Measurements from ENCODE around the gene MAP6D1.
"Not testable (repeated sequence)": the region's sequence is repeated elsewhere in the genome, so short reads cannot be mapped to it uniquely, and the experiment has no call there.

MAP6D1 gene

DNA sequence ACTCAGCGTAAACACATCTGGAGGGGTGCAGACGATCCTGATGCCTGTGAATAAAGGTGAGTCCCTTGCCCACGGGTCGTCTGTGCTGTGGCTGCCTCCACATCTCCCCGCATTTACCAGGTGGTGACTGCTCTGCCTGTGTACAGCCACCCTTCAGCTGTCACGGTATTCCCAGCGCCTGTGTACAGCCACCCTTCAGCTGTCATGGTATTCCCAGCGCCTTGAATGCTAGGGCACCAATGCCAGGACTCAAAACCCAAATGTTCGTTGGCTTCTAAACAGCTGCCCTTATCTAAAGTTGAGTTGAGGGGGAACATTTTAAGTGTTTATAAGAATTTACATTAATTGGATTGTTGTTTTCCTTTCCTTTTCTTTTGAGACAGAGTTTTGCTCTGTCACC lies 27.4 kb downstream of the MAP6D1 start:
- no peak overlapping the region for H3K4me3 ChIP-seq (ENCODE audit: low read depth, low read length)
- DNase-seq (ENCODE audit: low read depth), result no peak
- TF ChIP-seq MYC (IDR thresholded peaks at IDR 0.05; ENCODE audit: low read depth, low read length), result no peak
- no peak for TF ChIP-seq POLR2A (IDR thresholded peaks at IDR 0.05; ENCODE audit: extremely low read depth, insufficient read length)
- TF ChIP-seq, protein P1, sequence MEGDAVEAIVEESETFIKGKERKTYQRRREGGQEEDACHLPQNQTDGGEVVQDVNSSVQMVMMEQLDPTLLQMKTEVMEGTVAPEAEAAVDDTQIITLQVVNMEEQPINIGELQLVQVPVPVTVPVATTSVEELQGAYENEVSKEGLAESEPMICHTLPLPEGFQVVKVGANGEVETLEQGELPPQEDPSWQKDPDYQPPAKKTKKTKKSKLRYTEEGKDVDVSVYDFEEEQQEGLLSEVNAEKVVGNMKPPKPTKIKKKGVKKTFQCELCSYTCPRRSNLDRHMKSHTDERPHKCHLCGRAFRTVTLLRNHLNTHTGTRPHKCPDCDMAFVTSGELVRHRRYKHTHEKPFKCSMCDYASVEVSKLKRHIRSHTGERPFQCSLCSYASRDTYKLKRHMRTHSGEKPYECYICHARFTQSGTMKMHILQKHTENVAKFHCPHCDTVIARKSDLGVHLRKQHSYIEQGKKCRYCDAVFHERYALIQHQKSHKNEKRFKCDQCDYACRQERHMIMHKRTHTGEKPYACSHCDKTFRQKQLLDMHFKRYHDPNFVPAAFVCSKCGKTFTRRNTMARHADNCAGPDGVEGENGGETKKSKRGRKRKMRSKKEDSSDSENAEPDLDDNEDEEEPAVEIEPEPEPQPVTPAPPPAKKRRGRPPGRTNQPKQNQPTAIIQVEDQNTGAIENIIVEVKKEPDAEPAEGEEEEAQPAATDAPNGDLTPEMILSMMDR (IDR thresholded peaks at IDR 0.05; ENCODE audit: low read depth, low read length), result no peak
- TF ChIP-seq, protein P2, sequence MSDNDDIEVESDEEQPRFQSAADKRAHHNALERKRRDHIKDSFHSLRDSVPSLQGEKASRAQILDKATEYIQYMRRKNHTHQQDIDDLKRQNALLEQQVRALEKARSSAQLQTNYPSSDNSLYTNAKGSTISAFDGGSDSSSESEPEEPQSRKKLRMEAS (IDR thresholded peaks at IDR 0.05; ENCODE audit: low read depth, low read length), result no peak

DNA sequence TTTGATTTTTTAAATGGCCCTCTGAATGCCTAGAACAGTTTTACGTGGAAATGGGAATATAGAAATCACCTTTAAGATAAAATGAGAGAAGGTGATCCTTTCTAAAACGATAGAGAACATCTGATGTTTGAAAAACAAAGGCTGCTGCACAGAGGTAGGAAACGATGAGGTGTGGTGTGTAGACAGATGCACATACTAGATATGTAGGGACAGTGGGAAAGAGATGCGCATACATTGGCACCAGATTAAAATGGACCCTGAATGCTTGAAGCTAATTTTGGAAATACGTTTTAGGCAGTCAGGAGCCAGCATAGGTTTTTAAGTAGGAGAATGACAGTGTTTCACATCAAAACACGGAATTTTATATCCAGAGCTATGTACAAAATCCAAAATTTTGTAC lies 29.0 kb downstream of the MAP6D1 start:
- no peak overlapping the region for H3K4me3 ChIP-seq (ENCODE audit: low read depth, low read length)
- DNase-seq (ENCODE audit: low read depth), result no peak
- TF ChIP-seq, protein P2 (IDR thresholded peaks at IDR 0.05; ENCODE audit: low read depth, low read length), result no peak
- TF ChIP-seq MYC (IDR thresholded peaks at IDR 0.05; ENCODE audit: low read depth, low read length) (no peak), POLR2A (IDR thresholded peaks at IDR 0.05; ENCODE audit: extremely low read depth, insufficient read length) (no peak)
- TF ChIP-seq, protein P1 (IDR thresholded peaks at IDR 0.05; ENCODE audit: low read depth, low read length), result no peak

DNA sequence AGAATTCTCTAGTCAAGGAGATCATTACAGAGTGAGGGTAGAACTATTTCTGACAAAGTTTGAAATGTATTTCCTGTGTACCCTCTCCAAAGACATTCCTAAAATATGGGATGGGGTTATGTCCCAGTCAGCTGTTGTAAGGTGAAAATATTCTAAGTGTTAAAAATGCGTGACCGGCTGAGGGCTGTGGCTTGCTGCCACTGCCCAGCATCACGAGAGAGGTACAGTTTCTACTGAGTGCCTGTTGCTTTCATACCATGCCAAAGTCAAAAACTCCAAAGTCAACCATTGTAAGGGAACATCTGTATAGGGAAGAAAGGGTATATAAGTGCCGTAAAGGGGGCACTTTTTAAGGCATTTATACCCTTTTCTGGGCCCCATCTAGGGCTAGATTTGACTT lies 30.9 kb downstream of the MAP6D1 start:
- no peak for TF ChIP-seq POLR2A (IDR thresholded peaks at IDR 0.05; ENCODE audit: extremely low read depth, insufficient read length)
- TF ChIP-seq, protein P2 (IDR thresholded peaks at IDR 0.05; ENCODE audit: low read depth, low read length), result no peak
- TF ChIP-seq, protein P1 (IDR thresholded peaks at IDR 0.05; ENCODE audit: low read depth, low read length), result no peak
- TF ChIP-seq MYC (IDR thresholded peaks at IDR 0.05; ENCODE audit: low read depth, low read length), result no peak
- DNase-seq (ENCODE audit: low read depth), result no peak
- no peak overlapping the region for H3K4me3 ChIP-seq (ENCODE audit: low read depth, low read length)

DNA sequence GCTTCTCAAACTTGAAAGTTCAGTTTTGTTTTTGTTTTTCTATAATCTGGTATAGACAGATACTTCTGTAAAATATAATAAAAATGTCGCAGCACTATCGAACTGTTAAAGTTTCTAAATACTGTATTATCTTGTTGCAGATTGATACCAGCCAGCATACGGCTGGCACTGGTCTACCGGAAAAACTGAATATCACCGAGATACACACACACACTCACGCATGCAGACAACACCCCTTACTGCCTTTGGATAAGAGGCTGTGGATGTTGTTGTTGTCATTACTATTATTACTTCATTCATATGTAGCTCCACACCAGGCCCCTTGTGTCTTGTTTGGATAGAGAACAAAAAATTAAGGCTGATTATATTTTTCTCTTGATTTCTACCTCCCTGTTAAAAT lies 32.4 kb downstream of the MAP6D1 start:
- no peak for DNase-seq (ENCODE audit: low read depth)
- H3K4me3 ChIP-seq (ENCODE audit: low read depth, low read length), result no peak overlapping the region
- TF ChIP-seq POLR2A (IDR thresholded peaks at IDR 0.05; ENCODE audit: extremely low read depth, insufficient read length), result no peak
- TF ChIP-seq, protein P2 (IDR thresholded peaks at IDR 0.05; ENCODE audit: low read depth, low read length), result no peak
- no peak for TF ChIP-seq MYC (IDR thresholded peaks at IDR 0.05; ENCODE audit: low read depth, low read length)
- TF ChIP-seq, protein P1 (IDR thresholded peaks at IDR 0.05; ENCODE audit: low read depth, low read length), result no peak

DNA sequence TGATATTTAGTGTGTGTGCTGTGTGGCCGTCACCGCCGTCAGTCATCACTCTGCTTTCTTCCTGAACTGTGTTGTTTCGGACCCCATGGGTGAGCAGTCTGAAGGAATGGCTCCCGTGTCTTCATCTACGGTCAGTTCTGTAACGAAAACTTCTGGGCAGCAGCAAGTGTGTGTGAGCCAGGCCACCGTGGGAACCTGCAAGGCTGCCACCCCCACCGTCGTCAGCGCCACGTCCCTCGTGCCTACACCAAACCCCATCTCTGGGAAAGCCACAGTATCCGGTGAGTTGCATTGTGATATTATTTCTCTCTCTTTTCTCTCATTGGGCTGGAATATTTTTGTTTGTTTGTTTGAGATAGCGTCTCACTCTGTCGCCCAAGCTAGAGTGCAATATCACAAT lies 34.7 kb downstream of the MAP6D1 start:
- TF ChIP-seq, protein P1 (IDR thresholded peaks at IDR 0.05; ENCODE audit: low read depth, low read length), result no peak
- TF ChIP-seq, protein P2 (IDR thresholded peaks at IDR 0.05; ENCODE audit: low read depth, low read length), result no peak
- TF ChIP-seq POLR2A (IDR thresholded peaks at IDR 0.05; ENCODE audit: extremely low read depth, insufficient read length), result no peak
- no peak for TF ChIP-seq MYC (IDR thresholded peaks at IDR 0.05; ENCODE audit: low read depth, low read length)
- H3K4me3 ChIP-seq (ENCODE audit: low read depth, low read length), result no peak overlapping the region
- DNase-seq (ENCODE audit: low read depth), result no peak

DNA sequence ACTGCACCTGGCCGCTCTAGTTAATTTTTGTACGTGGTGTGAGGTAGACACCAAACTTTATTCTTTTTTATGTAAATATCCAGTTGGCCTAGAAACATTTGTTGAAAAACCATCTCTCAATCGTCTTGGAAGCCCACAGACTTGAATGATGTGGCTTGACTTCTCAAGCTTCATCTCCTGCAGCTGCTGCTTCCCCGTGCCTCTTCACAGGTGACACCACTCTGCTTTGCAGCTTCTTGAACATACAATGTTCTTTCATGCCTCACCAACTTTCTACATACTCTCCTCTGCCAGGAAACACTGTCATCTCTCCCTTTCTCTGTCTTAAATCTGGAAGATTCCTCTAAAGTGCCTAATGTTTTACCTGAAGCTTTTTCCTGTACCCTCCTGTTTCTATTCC lies 35.6 kb downstream of the MAP6D1 start:
- DNase-seq (ENCODE audit: low read depth), result no peak
- TF ChIP-seq MYC (IDR thresholded peaks at IDR 0.05; ENCODE audit: low read depth, low read length) (no peak), POLR2A (IDR thresholded peaks at IDR 0.05; ENCODE audit: extremely low read depth, insufficient read length) (no peak)
- TF ChIP-seq, protein P1 (IDR thresholded peaks at IDR 0.05; ENCODE audit: low read depth, low read length), result no peak
- TF ChIP-seq, protein P2 (IDR thresholded peaks at IDR 0.05; ENCODE audit: low read depth, low read length), result no peak
- H3K4me3 ChIP-seq (ENCODE audit: low read depth, low read length), result no peak overlapping the region

DNA sequence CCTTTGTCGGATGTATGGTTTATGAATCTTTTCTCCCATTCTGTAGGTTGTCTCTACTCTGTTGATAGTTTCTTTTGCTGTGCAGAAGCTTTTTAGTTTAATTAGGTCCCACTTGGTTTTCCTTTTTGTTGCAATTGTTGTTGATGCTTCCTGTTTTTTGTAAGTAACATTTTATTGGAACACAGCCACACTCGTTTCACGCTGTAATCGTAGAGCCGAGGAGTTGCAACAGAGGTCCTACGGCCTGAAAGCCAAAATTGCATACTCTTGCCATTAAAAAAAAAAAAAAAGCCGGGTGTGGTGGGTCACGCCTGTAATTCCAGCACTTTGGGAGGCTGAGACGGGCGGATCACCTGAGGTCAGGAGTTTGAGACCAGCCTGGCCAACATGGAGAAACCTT lies 40.9 kb downstream of the MAP6D1 start:
- DNase-seq (ENCODE audit: low read depth), result peak; percentile 37
- not testable (repeated sequence) for H3K4me3 ChIP-seq (ENCODE audit: low read depth, low read length)

Measured in NB4 (cell line).